SK-N-SH (cell line): ENCODE data around the gene RAB17.

Experiments used
- SMC3 ChIP-seq: IDR thresholded peaks from 2 replicates; pipeline ENCODE4 v1.6.1; 2012; ENCODE audit warnings: low read depth, low read length, improper control_type of control experiment
- TF ChIP-seq, protein P1 (sequence below): fragments of 200-600 bp; sonication (generic); IDR thresholded peaks from 2 replicates; pipeline ENCODE4 v1.6.1; 2017; ENCODE audit warnings: antibody characterized with exemption, mild to moderate bottlenecking, moderate library complexity

- no peak for TF ChIP-seq SMC3
- TF ChIP-seq, protein P1, sequence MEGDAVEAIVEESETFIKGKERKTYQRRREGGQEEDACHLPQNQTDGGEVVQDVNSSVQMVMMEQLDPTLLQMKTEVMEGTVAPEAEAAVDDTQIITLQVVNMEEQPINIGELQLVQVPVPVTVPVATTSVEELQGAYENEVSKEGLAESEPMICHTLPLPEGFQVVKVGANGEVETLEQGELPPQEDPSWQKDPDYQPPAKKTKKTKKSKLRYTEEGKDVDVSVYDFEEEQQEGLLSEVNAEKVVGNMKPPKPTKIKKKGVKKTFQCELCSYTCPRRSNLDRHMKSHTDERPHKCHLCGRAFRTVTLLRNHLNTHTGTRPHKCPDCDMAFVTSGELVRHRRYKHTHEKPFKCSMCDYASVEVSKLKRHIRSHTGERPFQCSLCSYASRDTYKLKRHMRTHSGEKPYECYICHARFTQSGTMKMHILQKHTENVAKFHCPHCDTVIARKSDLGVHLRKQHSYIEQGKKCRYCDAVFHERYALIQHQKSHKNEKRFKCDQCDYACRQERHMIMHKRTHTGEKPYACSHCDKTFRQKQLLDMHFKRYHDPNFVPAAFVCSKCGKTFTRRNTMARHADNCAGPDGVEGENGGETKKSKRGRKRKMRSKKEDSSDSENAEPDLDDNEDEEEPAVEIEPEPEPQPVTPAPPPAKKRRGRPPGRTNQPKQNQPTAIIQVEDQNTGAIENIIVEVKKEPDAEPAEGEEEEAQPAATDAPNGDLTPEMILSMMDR, result no peak
These were observed 29.3 kb downstream of the RAB17 start for GRCh38 chr2:237561221-237561620.
